ENCODE data around the gene TOMM40. TPM values are rescaled to one million over a fixed set of nuclear protein-coding genes. Genes with fewer than 3 reads are reported as not detected.
"Not testable (repeated sequence)": the region's sequence is repeated elsewhere in the genome, so short reads cannot be mapped to it uniquely, and the experiment has no call there.

The TOMM40 gene
- total RNA-seq, 1 donor, result 57.9 TPM

DNA sequence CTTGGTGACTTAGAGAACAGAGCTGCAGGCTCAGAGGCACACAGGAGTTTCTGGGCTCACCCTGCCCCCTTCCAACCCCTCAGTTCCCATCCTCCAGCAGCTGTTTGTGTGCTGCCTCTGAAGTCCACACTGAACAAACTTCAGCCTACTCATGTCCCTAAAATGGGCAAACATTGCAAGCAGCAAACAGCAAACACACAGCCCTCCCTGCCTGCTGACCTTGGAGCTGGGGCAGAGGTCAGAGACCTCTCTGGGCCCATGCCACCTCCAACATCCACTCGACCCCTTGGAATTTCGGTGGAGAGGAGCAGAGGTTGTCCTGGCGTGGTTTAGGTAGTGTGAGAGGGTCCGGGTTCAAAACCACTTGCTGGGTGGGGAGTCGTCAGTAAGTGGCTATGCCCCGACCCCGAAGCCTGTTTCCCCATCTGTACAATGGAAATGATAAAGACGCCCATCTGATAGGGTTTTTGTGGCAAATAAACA is 33.2 kb downstream of the TOMM40 start:
- no peak for TF ChIP-seq CTCF (IDR thresholded peaks at IDR 0.05; ENCODE audit: insufficient read depth, low read depth, low read length)
- H3K4me3 ChIP-seq (ENCODE audit: low read depth, low read length), result no peak overlapping the region
- DNase-seq (ENCODE audit: low read depth), result no peak

DNA sequence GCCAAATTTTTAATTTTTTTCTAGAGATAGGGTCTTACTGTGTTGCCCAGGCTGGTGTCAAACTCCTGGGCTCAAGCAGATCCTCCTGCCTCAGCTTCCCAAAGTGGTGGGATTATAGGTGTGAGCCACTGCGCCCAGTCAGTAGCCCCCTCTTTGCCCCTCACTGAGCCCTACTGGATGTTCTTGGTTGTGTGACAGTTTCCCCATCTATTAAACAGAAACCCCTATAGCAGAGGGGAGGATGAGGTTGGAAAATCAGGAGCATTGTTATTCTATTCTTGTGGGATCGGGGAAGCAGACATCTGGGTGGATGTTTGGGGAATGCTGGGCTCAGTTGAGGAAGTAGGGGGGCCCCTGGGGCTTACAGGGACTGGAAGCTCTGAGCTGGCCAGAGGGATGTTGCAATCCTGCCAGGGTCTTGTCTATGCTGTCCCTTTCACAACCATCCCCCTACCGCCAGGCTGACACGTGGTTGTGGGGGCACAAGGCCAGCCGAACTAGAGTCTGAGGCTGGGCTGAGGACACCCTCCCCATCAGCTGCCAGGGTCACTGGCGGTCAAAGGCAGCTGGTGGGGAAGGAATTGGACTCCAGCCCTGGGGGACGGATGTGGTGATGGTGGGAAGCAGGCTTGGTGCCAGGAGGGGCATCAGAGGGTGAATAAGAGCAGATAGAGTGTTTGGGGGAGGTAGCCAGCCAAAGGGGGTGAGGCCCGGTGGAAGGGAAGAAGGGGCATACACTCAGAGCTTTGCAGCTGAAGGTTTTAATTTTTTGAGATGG is 34.2 kb downstream of the TOMM40 start:
- DNase-seq (ENCODE audit: low read depth), result peak; percentile 94
- H3K4me3 ChIP-seq (ENCODE audit: low read depth, low read length), result no peak overlapping the region
- no peak for TF ChIP-seq CTCF (IDR thresholded peaks at IDR 0.05; ENCODE audit: insufficient read depth, low read depth, low read length)

GRCh38 chr19:44926245-44927077 is 35.4 kb downstream of the TOMM40 start:
- not testable (repeated sequence) for H3K4me3 ChIP-seq (ENCODE audit: low read depth, low read length); DNase-seq (ENCODE audit: low read depth)

DNA sequence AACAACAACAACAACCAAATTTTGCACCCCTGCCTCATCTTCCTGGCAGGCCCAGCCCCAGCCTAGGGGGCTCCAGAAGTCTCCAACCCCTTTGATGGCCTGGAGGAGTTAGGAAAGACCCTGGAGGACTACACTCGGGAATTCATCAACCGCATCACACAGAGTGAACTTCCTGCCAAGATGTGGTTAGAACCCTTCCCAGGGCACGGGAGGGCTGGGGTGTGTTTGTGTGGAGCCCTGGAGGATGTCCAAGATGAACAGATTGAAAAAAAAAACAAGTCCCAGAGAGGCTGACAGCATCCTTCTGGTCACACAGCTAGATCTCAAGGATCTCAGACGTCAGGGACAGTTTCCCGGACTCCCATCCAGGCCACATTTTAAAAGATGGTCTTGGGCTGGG is 36.7 kb downstream of the TOMM40 start:
- peak; percentile 89 for DNase-seq (ENCODE audit: low read depth)
- no peak for TF ChIP-seq CTCF (IDR thresholded peaks at IDR 0.05; ENCODE audit: insufficient read depth, low read depth, low read length)
- H3K4me3 ChIP-seq (ENCODE audit: low read depth, low read length), result no peak overlapping the region

- no peak overlapping the region for H3K4me3 ChIP-seq (ENCODE audit: low read depth, low read length)
- DNase-seq (ENCODE audit: low read depth), result no peak
- no peak for TF ChIP-seq CTCF (IDR thresholded peaks at IDR 0.05; ENCODE audit: insufficient read depth, low read depth, low read length)
Measured at GRCh38 chr19:44930088-44930487, 39.0 kb downstream of the TOMM40 start.

- no peak for DNase-seq (ENCODE audit: low read depth)
- H3K4me3 ChIP-seq (ENCODE audit: low read depth, low read length), result no peak overlapping the region
- no peak for TF ChIP-seq CTCF (IDR thresholded peaks at IDR 0.05; ENCODE audit: insufficient read depth, low read depth, low read length)
Measured at GRCh38 chr19:44931541-44931940, 40.5 kb downstream of the TOMM40 start.

GRCh38 chr19:44939668-44940067 is 48.6 kb downstream of the TOMM40 start:
- no peak overlapping the region for H3K4me3 ChIP-seq (ENCODE audit: low read depth, low read length)
- no peak for DNase-seq (ENCODE audit: low read depth)
- TF ChIP-seq CTCF (IDR thresholded peaks at IDR 0.05; ENCODE audit: insufficient read depth, low read depth, low read length), result no peak
